GM19372 (cell line): ENCODE measurements around the gene TEX53.
A peak's percentile ranks its signal among the peaks of the same experiment; 100 is the strongest.

Experiments
- ATAC-seq: cut with Tn5 transposase; IDR thresholded peaks from one replicate; pipeline ENCODE4 v1.9.1; 2021; ENCODE audit warnings: mild to moderate bottlenecking, low read depth, moderate library complexity; ENCODE audit not compliant: unreplicated experiment

TEX53 gene

GRCh38 chr9:114643001-114643400, 14.6 kb downstream of the TEX53 start:
- ATAC-seq = no peak

GRCh38 chr9:114641967-114642366, 15.6 kb downstream of the TEX53 start:
- no peak for ATAC-seq

GRCh38 chr9:114638404-114638803, 19.2 kb downstream of the TEX53 start:
- ATAC-seq = no peak

- no peak for ATAC-seq
These were observed 23.2 kb downstream of the TEX53 start for GRCh38 chr9:114634387-114634786.

GRCh38 chr9:114633438-114634089, 24.0 kb downstream of the TEX53 start:
- ATAC-seq = no peak

GRCh38 chr9:114631166-114631565, 26.4 kb downstream of the TEX53 start:
- no peak for ATAC-seq

GRCh38 chr9:114629563-114630090, 28.0 kb downstream of the TEX53 start:
- ATAC-seq = no peak

- ATAC-seq = no peak
These were observed 30.1 kb downstream of the TEX53 start for GRCh38 chr9:114627553-114627952.

GRCh38 chr9:114626415-114627020, 31.1 kb downstream of the TEX53 start:
- no peak for ATAC-seq

- no peak for ATAC-seq
These were observed 32.9 kb downstream of the TEX53 start for GRCh38 chr9:114624677-114625076.

GRCh38 chr9:114621975-114622609, 35.5 kb downstream of the TEX53 start:
- ATAC-seq = no peak

GRCh38 chr9:114621561-114621960, 36.0 kb downstream of the TEX53 start:
- no peak for ATAC-seq

GRCh38 chr9:114619191-114619761, 38.3 kb downstream of the TEX53 start:
- peak; percentile 44 for ATAC-seq

GRCh38 chr9:114616684-114617520, 40.7 kb downstream of the TEX53 start:
- peak; percentile 53 for ATAC-seq

- ATAC-seq = no peak
These were observed 43.2 kb downstream of the TEX53 start for GRCh38 chr9:114614373-114614772.

GRCh38 chr9:114613919-114614318, 43.7 kb downstream of the TEX53 start:
- no peak for ATAC-seq

GRCh38 chr9:114613087-114613486, 44.5 kb downstream of the TEX53 start:
- no peak for ATAC-seq

- ATAC-seq = no peak
These were observed 45.2 kb downstream of the TEX53 start for GRCh38 chr9:114612272-114612923.

GRCh38 chr9:114611516-114612271, 45.9 kb downstream of the TEX53 start:
- ATAC-seq = peak; percentile 32

- no peak for ATAC-seq
These were observed 49.1 kb downstream of the TEX53 start for GRCh38 chr9:114608525-114608796.
